CD4-positive, CD25-positive, alpha-beta regulatory T cell (primary cell): ENCODE data around the gene HOXC10. TPM values are rescaled to one million over a fixed set of nuclear protein-coding genes. Genes with fewer than 3 reads are reported as not detected.

Source experiments
- ATAC-seq, 2 donors: fragments of 150-1000 bp; cut with Tn5 transposase; one replicate each; pipeline ENCODE4 v1.10.0; 2021; ENCODE audit warnings: low read depth in 2 of 2, moderate number of reproducible peaks in 2 of 2, moderate library complexity in 1 of 2
- DNase-seq, 3 donors: peaks; one replicate each; pipeline versions ENCODE4 v3.0.0 to v3.0.0-alpha.2; 2012 to 2022; ENCODE audit warnings: mixed read lengths in 1 of 3
- H3K27ac ChIP-seq: one replicate; pipeline ENCODE4 v1.7.0; 2013; ENCODE audit warnings: mild to moderate bottlenecking, low read length; ENCODE audit not compliant: insufficient read depth, poor library complexity, severe bottlenecking
- H3K27me3 ChIP-seq: one replicate; pipeline ENCODE4 v1.7.0; 2013; ENCODE audit warnings: low read length; ENCODE audit not compliant: control insufficient read depth, insufficient read depth
- H3K36me3 ChIP-seq: one replicate; pipeline ENCODE4 v1.7.0; 2013; ENCODE audit warnings: mild to moderate bottlenecking, low read length, moderate library complexity; ENCODE audit not compliant: control insufficient read depth, insufficient read depth
- H3K4me1 ChIP-seq: 2 replicates; pipeline ENCODE4 v1.7.0; 2013; ENCODE audit warnings: mild to moderate bottlenecking, low read length; ENCODE audit not compliant: insufficient read depth, control insufficient read depth, poor library complexity, severe bottlenecking
- H3K4me3 ChIP-seq: one replicate; pipeline ENCODE4 v1.7.0; 2013; ENCODE audit warnings: low read depth, mild to moderate bottlenecking, low read length, moderate library complexity
- H3K9me3 ChIP-seq, 2 experiments: 1 replicate in 1 of 2; 2 replicates in 1 of 2; pipeline ENCODE4 v1.7.0; 2013; ENCODE audit warnings: low read length in 2 of 2, mild to moderate bottlenecking in 1 of 2, moderate library complexity in 1 of 2; ENCODE audit not compliant: control insufficient read depth in 2 of 2
- H3K27ac Mint-ChIP-seq, 3 donors: one replicate each; pipeline ENCODE4 v1.8.0; 2020 to 2022; ENCODE audit warnings: mild to moderate bottlenecking in 3 of 3, mixed read lengths in 3 of 3, moderate library complexity in 2 of 3
- H3K27me3 Mint-ChIP-seq: one replicate; pipeline ENCODE4 v1.8.0; 2022; ENCODE audit warnings: mild to moderate bottlenecking, mixed read lengths
- H3K36me3 Mint-ChIP-seq: one replicate; pipeline ENCODE4 v1.8.0; 2020; ENCODE audit warnings: mixed read lengths
- H3K4me1 Mint-ChIP-seq, 4 donors: one replicate each; pipeline ENCODE4 v1.8.0; 2020 to 2022; ENCODE audit warnings: mixed read lengths in 4 of 4, mild to moderate bottlenecking in 1 of 4
- H3K4me3 Mint-ChIP-seq, 4 donors: one replicate each; pipeline ENCODE4 v1.8.0; 2020 to 2022; ENCODE audit warnings: mild to moderate bottlenecking in 4 of 4, mixed read lengths in 4 of 4, moderate library complexity in 3 of 4
- H3K9me3 Mint-ChIP-seq, 7 donors: one replicate each; pipeline ENCODE4 v1.8.0; 2020 to 2022; ENCODE audit warnings: mixed read lengths in 7 of 7, mild to moderate bottlenecking in 3 of 7, moderate library complexity in 2 of 7
- polyA plus RNA-seq, 4 donors: library from polyadenylated mRNA; unstranded; fragments of 300-500 nt; fragmentation: Illumina TruSeq; gene quantifications; one replicate each; pipeline ENCODE4 v1.2.3, GENCODE V29; 2021
- total RNA-seq: library from RNA; stranded (reverse); gene quantifications from one replicate; pipeline ENCODE4 v1.2.3, GENCODE V29; 2022

The HOXC10 gene
- total RNA-seq: not detected
- polyA plus RNA-seq: not detected

DNA sequence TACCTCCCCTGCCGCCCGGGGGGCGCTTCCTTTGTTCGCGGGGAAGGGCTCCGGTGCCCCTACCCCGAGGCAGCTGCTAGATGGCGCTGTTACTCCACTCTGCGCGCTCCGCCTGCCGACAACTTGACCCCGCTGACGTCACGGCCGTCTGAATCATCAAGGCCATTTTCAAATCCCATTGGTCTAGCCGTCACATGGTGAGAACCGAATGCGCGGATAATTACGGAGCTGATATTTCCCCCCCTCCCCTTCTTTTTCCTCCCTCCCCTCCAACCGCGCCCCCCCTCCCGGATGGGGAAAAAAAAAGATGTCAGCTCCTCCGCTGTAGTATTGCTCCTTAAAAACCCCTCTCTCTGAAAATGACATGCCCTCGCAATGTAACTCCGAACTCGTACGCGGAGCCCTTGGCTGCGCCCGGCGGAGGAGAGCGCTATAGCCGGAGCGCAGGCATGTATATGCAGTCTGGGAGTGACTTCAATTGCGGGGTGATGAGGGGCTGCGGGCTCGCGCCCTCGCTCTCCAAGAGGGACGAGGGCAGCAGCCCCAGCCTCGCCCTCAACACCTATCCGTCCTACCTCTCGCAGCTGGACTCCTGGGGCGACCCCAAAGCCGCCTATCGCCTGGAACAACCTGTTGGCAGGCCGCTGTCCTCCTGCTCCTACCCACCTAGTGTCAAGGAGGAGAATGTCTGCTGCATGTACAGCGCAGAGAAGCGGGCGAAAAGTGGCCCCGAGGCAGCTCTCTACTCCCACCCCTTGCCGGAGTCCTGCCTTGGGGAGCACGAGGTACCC, at the start of gene HOXC10:
Gene HOXC10, plus strand, starts transcription at position 246 of the 791 bp plus-strand sequence. Its CDS starts 114 bp downstream, at position 360.
- H3K4me1 Mint-ChIP-seq: peaks cover 16 to 62% (median 32%) of the 10 kb centered on the region in 4 donors
- ATAC-seq (peak; percentile 29 to 41), DNase-seq (peak; percentile 49 to 84 (median 52))
- no peaks in the 10 kb centered on the region for H3K36me3 Mint-ChIP-seq
- no peaks in the 10 kb centered on the region for H3K36me3 ChIP-seq
- H3K27ac Mint-ChIP-seq: peak within 1 kb of the TSS in 1 of 3 donors; percentile 63
- peaks cover 96% of the 10 kb centered on the region for H3K27me3 Mint-ChIP-seq
- H3K4me3 Mint-ChIP-seq: peak within 1 kb of the TSS; percentile 56 to 86 (median 76)
- peaks cover 30% of the 10 kb centered on the region for H3K4me1 ChIP-seq
- H3K4me3 ChIP-seq: no peak within 1 kb of the TSS
- peaks cover 0 to 9% (median 0%) of the 10 kb centered on the region in 7 donors for H3K9me3 Mint-ChIP-seq
- peaks cover 58% of the 10 kb centered on the region for H3K27me3 ChIP-seq
- H3K27ac ChIP-seq: no peak within 1 kb of the TSS
- peaks cover 0 to 5% of the 10 kb centered on the region in 2 experiments for H3K9me3 ChIP-seq

- ATAC-seq (no peak), DNase-seq (no peak)
- Histone ChIP-seq H3K4me3 (no peak overlapping the region), H3K36me3 (no peaks in the 10 kb centered on the region), H3K27me3 (peaks cover 58% of the 10 kb centered on the region), H3K9me3 (no peaks in the 10 kb centered on the region), H3K27ac (no peak overlapping the region), H3K4me1 (peaks cover 12% of the 10 kb centered on the region)
- peak overlapping the region in 1 of 4 donors; percentile 12 for H3K4me3 Mint-ChIP-seq
- peaks cover 0 to 19% (median 3%) of the 10 kb centered on the region in 4 donors for H3K4me1 Mint-ChIP-seq
- no peaks in the 10 kb centered on the region for H3K36me3 Mint-ChIP-seq
- H3K9me3 Mint-ChIP-seq: peaks cover 0 to 8% (median 0%) of the 10 kb centered on the region in 7 donors
- H3K27me3 Mint-ChIP-seq: peaks cover 89% of the 10 kb centered on the region
- H3K27ac Mint-ChIP-seq: no peak overlapping the region
Observed at GRCh38 chr12:53935383-53936341, 49.3 kb upstream of the HOXC10 start.

- no peaks in the 10 kb centered on the region for H3K36me3 ChIP-seq
- Mint-ChIP-seq H3K4me1 (peaks cover 0 to 19% (median 3%) of the 10 kb centered on the region in 4 donors), H3K36me3 (no peaks in the 10 kb centered on the region), H3K27me3 (peaks cover 93% of the 10 kb centered on the region), H3K9me3 (peaks cover 0 to 6% (median 0%) of the 10 kb centered on the region in 7 donors), H3K27ac (peak overlapping the region in 1 of 3 donors; percentile 48), H3K4me3 (no peak overlapping the region)
- DNase-seq (no peak), ATAC-seq (no peak)
- peaks cover 12% of the 10 kb centered on the region for H3K4me1 ChIP-seq
- no peak overlapping the region for H3K4me3 ChIP-seq
- peaks cover 57% of the 10 kb centered on the region for H3K27me3 ChIP-seq
- no peaks in the 10 kb centered on the region for H3K9me3 ChIP-seq
- H3K27ac ChIP-seq: no peak overlapping the region
Observed at GRCh38 chr12:53937099-53937498, 47.8 kb upstream of the HOXC10 start.

DNA sequence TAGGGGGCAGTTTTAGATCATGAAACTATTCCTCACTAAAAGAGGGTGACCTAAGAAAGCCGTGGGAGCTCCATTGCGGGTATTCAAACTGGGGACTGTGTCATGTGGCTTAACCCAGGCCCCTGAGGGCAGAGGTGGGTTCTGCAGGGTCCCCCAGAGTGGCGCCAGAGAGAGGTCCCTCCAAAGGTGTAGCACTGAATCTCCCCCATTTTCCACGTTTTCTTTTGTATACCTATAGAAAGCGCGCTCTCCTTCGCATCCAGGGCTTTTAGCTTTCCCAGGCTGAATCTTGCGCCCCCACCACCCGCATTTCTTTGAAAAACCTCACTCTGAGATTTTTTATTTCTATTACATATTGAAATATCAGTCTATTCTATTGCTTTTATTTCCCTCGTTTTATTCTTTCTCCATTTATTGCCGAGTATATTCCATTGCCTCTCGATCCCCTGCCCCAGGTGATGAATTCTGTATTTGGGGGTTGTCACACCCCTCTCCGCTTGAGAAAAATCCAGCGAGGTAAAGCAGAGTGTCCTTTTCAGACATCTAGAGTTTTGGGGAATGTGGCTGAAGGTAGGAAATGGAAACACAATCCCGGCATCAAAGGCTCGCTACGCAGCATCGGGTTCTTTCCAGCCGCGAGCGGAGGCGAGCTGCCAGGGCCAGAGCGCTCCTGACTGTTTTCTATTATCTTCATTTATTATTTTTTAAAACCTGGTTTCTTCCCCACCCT, 47.2 kb upstream of the HOXC10 start:
- ATAC-seq: no peak
- H3K27ac ChIP-seq: no peak overlapping the region
- Mint-ChIP-seq H3K27ac (no peak overlapping the region), H3K36me3 (no peaks in the 10 kb centered on the region), H3K9me3 (peaks cover 0 to 6% (median 0%) of the 10 kb centered on the region in 7 donors), H3K4me1 (peaks cover 0 to 19% (median 3%) of the 10 kb centered on the region in 4 donors), H3K4me3 (peak overlapping the region in 1 of 4 donors; percentile 39), H3K27me3 (peaks cover 93% of the 10 kb centered on the region)
- H3K27me3 ChIP-seq: peaks cover 56% of the 10 kb centered on the region
- H3K9me3 ChIP-seq: no peaks in the 10 kb centered on the region
- H3K36me3 ChIP-seq: no peaks in the 10 kb centered on the region
- peaks cover 12% of the 10 kb centered on the region for H3K4me1 ChIP-seq
- no peak for DNase-seq
- no peak overlapping the region for H3K4me3 ChIP-seq

GRCh38 chr12:53938326-53939140, 46.4 kb upstream of the HOXC10 start, which contains the start of gene HOXC13:
HOXC13 (plus strand) TSS chr12:53938831; CDS start chr12:53938907, 76 bp downstream.
- Mint-ChIP-seq H3K9me3 (peaks cover 0 to 6% (median 0%) of the 10 kb centered on the region in 7 donors), H3K4me1 (peaks cover 0 to 19% (median 3%) of the 10 kb centered on the region in 4 donors), H3K27ac (no peak within 1 kb of the TSS), H3K36me3 (no peaks in the 10 kb centered on the region), H3K27me3 (peaks cover 93% of the 10 kb centered on the region), H3K4me3 (peak within 1 kb of the TSS in 2 of 4 donors; percentile 16 to 39)
- Histone ChIP-seq H3K4me3 (no peak within 1 kb of the TSS), H3K4me1 (peaks cover 12% of the 10 kb centered on the region), H3K9me3 (no peaks in the 10 kb centered on the region), H3K27ac (no peak within 1 kb of the TSS), H3K27me3 (peaks cover 62% of the 10 kb centered on the region), H3K36me3 (no peaks in the 10 kb centered on the region)
- DNase-seq (peak in 1 of 3 donors; percentile 37), ATAC-seq (no peak)

DNA sequence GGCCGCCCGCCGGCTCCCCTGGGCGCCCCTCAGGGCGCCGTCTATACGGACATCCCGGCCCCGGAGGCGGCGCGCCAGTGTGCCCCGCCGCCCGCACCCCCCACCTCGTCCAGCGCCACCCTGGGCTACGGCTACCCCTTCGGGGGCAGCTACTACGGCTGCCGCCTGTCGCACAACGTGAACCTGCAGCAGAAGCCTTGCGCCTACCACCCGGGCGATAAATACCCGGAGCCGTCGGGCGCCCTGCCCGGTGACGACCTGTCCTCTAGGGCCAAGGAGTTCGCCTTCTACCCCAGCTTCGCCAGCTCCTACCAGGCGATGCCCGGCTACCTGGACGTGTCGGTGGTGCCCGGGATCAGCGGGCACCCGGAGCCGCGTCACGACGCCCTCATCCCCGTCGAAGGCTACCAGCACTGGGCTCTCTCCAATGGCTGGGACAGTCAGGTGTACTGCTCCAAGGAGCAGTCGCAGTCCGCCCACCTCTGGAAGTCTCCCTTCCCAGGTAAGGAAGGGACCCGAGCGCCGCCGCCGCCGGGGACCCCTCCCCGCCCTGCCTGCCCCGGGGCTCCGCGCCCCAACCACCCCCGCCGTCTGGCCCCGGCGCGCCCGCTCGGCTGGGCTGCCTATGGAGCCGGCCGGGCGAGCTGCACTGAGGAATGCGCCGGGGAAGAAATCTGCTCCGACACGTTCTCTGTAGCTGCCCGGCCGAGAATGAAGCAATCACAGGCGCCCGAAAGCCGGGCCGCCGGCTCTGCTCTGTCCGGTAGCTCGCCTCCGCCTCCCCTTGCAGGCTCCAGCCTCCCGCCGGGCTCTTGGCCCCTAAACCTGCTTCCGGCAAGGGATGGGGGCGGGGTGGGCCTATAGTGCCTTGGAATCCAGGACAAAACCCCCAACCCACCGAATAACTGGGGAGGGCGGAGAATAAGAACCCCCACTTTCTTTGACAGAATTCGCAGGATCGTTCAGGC, 45.5 kb upstream of the HOXC10 start:
- no peak overlapping the region for H3K27ac Mint-ChIP-seq
- peaks cover 93% of the 10 kb centered on the region for H3K27me3 Mint-ChIP-seq
- Histone ChIP-seq H3K4me3 (no peak overlapping the region), H3K4me1 (peaks cover 12% of the 10 kb centered on the region), H3K27me3 (peaks cover 65% of the 10 kb centered on the region), H3K9me3 (no peaks in the 10 kb centered on the region), H3K36me3 (no peaks in the 10 kb centered on the region), H3K27ac (no peak overlapping the region)
- peaks cover 0 to 19% (median 3%) of the 10 kb centered on the region in 4 donors for H3K4me1 Mint-ChIP-seq
- H3K36me3 Mint-ChIP-seq: no peaks in the 10 kb centered on the region
- ATAC-seq (no peak), DNase-seq (no peak)
- H3K9me3 Mint-ChIP-seq: peaks cover 0 to 6% (median 0%) of the 10 kb centered on the region in 7 donors
- peak overlapping the region in 1 of 4 donors; percentile 16 for H3K4me3 Mint-ChIP-seq
